GM19023 (cell line): ENCODE measurements around the gene ANO7.

Experiments
- ATAC-seq: cut with Tn5 transposase; IDR thresholded peaks from one replicate; pipeline ENCODE4 v1.9.1; 2021; ENCODE audit warnings: mild to moderate bottlenecking, moderate library complexity; ENCODE audit not compliant: unreplicated experiment

ANO7 gene

DNA sequence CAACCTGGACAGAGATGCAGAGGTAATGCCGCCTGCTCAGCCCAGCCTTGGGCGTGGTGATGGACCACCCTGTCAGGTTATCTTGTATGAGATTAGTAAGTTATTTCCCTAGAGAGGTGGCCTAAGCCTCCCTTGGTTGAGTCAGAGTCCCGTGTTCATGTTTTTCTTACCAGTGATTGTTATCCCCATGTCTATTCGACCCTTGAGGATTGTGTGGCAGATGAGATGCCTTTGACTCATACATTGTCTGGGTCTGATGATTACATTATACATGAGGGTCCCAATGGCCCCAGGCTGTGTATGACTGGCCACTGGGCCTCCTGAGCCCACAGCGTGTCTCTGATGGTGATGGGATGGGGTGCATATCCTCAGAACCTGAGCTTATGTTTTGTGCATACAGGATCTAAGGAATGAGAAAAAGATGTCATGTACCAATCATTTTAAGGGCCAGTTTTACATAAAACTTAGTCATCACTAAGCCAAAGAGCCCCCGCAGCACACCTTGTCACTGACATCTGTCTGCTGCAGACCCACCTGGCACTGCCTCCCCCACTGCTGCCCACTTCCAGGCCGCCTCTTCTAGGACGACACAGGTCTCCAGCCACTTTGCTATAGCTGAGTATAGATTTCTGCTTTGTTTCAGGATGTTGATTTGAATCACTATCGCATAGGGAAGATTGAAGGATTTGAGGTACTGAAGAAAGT is 30.5 kb upstream of the ANO7 start:
- no peak for ATAC-seq

DNA sequence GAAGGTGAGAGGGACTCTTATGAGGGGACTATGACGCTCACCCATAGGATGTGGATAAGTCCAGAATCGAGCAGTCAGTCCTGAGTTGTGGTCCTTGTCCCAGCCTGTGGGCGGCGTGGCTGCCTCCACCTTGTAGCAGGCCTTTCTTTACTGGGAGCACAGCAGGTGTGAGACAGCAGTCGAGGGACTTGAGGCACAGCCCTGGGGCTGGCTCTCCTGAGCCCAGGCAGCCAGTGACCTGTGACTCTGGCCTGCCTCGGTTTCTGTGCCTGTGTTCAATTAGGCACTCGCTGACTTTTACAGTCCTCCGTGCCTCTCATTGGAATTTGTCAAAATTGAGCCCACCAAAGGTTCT is 30.0 kb upstream of the ANO7 start:
- no peak for ATAC-seq

DNA sequence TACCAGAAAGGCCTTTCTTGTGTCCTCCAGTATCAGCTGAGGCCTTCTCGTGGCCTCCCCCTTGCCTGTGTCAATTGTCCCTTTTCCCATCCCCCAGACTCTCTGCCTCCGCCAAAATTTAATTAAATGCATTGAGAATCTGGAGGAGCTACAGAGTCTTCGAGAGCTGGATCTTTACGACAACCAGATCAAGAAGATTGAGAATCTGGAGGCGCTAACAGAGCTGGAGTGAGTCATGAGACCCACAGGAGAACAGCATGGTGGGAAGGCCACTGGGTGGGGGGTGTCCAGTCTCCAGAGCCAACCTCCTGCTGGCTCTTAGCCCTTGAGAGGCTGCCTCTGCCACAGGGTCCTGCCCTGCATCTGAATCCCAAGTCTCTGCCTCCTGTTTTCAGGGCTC is 29.4 kb upstream of the ANO7 start:
- no peak for ATAC-seq

DNA sequence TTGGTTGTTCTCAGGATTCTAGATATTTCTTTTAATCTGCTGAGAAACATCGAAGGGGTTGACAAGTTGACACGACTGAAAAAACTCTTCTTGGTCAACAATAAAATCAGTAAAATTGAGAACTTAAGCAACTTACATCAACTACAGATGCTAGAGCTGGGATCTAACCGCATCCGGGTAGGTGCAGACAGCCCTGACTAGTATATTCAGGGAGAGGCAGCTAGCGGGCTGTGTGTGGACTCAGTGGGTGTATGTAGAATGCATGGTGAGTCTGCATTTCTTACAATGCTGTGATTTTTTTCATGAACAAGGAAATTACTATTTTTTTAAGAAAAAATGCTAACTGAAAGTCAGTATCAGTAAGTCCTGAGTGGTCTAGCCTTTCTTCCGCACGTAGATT is 28.2 kb upstream of the ANO7 start:
- no peak for ATAC-seq

DNA sequence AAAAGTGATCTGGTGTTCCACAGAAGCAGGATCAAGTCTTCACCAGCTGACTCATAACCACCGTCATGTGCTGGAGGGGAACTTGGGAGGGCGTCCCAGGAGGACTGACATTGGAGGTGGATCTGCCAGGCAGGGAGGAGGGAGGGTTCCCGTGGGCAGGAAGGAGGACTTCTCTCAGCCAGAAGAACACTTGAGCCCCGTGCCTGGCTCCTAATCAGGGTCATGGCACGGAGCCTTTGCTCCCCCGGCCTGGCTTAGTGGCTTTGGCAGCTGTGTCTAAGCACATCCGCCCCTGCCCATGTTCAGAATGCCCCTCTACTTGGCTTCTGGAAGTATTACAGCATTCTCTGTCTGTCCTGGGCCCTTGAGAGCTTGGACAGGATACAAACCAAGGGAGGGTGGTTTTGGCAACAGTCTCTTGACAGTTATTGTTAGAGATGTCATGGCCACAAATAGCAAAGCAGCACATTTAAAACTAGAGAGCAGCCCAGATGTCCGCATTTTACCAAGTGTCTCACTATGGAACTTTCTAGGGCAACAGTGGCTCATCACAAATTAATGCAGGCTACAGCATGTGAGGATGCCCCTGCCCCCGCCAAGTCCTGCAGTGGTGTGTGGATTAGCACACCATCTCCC is 26.7 kb upstream of the ANO7 start:
- no peak for ATAC-seq

DNA sequence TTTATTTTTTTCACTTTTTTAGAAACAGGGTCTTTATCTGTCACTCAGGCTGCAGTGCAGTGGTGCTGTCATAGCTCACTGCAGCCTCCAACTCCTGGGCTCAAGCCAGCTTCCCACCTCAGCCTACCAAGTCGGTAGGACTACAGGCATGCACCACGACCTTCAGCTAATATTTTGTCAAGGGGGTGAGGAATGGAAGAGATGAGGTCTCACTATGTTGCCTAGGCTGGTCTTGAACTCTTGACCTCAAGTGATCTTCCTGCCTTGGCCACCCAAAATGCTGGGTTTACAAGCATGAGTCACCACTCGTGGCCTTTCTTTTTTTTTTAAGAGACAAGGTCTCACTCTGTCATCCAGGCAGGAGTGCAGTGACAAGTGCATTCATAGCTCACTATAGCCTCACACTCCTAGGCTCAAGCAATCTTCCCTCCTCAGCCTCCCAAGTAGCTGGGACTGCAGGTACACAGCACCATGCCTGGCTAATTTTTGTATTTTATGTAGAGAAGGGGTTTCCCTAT is 24.8 kb upstream of the ANO7 start:
- no peak for ATAC-seq

DNA sequence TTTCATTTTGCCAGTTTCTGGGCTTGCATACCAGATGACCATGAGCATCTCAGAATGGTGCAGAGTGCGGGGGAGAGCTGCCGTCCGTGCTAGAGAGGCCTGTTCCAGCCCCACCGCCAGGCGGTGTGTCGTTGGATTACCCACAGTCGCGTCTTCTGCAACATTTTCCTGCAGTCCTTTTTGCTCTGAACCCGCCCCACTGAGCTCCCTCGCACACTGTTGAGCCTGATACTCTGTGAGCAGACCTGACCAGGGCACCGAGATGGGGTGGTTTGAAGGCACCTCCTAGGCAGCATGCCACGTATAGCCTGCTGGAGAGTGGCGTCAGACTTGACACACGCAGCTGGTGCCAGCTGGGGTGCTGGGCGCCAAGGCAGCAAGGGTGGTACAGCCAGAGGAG is 20.1 kb upstream of the ANO7 start:
- no peak for ATAC-seq

DNA sequence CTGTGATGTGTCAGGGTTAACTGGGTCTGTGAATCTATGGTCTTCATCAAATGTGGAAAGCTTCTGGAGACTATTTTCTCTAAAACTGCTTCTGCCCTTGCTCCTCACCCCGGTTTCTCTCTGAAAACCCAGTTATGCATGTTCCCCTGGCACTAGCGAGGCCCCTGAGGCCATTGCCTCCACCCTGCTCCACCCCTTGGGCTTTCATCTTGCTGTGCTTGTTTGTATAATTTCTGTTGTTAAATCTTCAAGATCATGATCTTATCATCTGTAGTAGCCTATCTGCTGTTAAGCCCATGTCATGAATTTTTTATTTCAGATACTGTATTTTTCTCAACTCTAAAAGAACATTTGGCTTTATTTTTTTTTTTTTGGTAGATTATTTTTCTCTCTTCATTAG is 14.9 kb upstream of the ANO7 start:
- no peak for ATAC-seq

DNA sequence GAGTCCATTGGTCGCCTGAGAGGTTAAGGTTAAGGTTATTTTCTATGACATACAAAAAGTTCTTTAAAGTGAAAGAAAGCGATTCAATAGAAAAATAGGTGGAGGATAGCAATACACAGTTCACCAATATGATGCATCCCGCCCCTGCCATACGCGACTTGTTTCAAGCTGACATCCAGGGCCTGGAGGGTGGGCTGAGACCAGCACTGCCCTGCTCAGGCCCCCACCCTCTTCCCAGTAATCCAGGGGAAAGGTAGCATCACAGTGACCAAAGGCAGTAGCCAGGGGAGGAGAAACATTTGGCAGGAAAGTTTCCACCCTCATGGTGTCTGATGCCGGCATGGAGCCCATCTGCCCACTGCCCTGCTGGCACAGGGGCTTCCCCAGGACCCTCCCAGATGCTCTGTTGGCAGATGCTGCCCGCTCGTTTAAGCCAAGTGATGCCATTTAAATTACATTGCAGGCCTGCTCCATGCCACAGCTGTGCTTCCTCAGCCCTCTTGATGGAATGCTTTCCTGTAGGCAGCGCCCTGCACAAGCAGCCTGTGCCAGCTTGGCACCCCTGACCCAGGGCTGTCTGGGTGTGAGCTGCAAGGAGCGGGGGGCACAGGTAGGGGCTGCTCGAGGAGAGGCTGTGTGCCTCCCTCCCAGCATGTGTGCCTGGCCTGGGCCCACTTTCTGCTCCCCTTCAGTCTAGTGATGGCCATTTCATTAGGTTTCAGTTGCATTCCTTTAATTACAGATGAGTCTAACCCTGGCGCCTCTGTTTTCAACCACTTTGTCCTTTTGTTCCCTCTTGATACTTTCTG is 10.7 kb upstream of the ANO7 start:
- no peak for ATAC-seq

DNA sequence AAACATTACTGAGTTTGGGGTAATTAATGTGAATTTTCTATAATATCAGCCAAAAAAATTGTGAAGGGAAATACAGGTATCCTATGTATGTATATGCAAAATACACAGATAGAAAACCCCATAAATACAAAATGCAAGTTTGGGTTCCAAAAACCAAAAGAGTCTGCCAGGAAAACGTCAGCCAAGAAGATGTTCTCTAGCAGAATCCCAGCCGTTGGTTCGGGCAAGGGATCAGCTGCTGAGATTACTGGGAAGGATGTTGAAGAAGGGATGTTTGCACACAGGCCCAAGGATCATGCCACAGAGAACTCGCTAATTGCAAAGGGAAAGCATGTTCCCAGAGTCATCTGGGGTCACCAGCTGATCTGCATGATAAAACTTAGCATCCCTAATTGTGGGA is 9.5 kb upstream of the ANO7 start:
- no peak for ATAC-seq

DNA sequence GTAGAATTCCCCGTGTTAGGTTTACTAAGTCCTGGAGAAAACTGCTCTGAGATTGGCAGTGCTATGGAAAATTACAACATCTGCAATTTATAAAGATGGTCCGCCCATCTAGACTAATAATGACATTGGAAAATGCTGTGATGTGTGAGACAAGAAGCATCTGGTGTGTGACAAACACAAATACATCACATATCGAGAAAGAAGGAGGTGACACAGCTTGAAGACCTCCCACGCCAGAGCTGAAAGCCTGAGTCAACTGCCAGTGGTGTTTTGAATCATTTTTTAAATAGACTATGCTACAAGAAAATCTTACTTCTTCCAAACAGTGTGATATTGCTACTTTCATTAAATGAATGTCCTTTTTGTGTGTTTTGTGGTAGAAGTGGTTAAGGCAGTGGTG is 8.6 kb upstream of the ANO7 start:
- ATAC-seq: no peak

DNA sequence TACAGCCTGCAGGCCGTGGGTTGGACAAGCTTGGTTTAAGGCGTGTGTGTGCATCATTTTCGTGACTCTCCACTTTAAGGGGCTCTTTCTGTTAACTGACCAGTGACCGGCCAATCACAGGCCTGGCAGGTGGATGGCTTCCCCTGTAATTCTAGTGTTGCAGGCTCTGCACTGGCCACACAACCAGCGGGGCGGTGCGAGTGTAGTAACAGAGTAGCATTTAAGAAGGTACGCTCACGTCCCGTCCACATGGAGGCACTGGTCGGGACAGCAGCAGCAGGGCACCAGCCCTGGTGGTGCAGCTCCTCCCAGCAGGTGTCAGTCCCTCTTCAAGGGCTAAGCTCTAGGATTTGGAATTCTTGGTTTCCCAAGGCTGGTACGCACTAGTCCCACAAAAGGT is 8.0 kb upstream of the ANO7 start:
- no peak for ATAC-seq

DNA sequence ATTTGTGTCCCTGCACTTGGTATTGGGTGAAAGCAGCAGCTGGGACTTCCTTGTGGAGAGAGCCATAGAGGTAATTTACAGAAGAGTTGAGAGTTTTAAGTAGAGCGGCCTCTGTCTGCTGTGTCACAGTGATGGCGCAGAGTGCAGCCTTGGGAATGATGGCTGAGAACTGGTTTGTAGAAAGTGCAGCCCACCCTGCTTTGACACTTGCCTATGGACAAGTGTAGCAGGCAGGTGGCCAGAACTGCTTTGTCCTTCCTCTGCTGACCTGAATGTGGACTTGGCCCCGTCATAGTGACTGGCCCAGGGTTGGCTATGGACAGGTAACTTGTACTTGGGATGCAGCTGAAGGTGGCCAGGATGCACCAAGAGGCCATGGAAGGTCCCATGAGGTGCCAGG is 6.4 kb upstream of the ANO7 start:
- no peak for ATAC-seq

DNA sequence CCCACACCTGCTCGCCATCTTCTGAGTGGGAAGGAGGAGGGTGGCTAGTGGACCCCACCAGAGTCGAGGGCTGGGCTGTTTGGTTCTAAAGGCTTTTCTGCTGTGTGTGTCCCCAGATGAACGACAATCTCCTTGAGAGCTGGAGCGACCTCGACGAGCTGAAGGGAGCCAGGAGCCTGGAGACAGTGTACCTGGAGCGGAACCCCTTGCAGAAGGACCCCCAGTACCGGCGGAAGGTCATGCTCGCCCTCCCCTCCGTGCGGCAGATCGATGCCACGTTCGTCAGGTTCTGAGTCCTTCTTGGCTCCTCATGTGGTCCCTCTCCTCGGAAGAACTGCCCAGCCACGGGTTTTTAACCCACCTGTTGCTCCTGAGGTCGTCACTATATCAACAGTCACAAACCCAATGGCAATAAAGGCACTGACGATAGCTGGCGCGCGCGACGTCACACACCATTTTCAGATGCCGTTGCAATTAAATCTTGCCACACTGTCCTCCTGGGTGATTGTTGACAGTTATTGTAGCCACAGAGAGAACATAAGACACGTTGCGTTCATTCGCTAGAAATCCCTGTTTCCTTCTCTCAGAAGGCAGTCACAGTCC is 5.8 kb upstream of the ANO7 start:
- ATAC-seq: no peak

DNA sequence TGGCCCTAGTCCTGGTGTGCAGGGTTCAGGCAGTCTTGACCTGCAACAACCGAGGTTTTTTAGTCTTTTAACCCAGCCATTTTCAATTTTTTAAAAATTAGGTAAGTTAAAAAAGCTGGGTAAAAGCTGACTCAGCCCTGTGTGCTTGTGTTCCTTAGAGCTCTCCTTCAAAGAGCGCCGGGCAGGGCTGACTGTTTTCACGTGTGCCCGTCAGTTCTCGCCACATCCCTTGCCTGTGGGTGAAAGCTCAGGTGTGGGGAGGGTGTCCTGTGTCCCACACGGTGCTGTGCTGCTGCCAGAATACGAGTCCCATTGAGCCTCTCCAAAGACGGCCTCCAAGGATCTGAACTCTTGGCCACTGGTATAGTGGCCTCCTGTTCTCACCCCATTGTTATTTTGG is 5.3 kb upstream of the ANO7 start:
- ATAC-seq: no peak

DNA sequence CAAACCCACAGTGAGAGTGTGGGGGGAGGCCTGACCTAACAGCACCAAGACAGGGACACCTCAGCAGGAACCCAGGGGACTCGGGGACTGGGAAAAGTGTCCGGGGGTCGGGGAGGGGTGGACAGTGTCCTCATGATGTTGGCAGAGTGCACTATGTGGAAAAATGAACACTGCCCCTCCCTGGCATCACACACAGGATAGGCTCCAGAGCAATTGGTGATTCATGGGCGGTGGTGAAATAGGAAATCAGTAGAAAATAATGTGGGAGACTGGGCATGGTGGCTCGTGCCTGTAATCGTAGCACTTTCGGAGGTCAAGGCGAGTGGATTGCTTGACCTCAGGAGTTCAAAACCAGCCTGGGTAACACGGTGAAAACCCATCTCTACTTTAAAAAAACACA is 3.6 kb upstream of the ANO7 start:
- no peak for ATAC-seq

DNA sequence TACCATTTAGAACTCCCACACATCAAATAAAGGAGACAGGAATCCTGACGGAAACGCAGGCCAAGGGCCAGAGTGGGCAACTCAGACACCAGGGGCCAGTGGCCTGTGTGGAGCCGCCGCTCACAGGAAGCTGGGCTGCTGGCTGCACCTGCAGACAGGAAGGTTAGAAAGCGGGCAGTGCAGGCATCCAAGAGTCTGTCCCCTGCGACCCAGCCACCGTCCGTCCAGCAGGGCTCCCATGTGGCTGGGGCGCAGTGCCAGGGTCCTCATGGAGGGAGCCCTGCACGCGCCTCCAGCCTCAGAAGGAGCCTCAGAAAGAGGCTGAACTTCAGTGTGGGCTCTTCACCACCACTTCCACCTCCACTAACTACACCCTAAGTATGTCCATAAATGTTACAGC is 2.5 kb upstream of the ANO7 start:
- ATAC-seq: no peak

DNA sequence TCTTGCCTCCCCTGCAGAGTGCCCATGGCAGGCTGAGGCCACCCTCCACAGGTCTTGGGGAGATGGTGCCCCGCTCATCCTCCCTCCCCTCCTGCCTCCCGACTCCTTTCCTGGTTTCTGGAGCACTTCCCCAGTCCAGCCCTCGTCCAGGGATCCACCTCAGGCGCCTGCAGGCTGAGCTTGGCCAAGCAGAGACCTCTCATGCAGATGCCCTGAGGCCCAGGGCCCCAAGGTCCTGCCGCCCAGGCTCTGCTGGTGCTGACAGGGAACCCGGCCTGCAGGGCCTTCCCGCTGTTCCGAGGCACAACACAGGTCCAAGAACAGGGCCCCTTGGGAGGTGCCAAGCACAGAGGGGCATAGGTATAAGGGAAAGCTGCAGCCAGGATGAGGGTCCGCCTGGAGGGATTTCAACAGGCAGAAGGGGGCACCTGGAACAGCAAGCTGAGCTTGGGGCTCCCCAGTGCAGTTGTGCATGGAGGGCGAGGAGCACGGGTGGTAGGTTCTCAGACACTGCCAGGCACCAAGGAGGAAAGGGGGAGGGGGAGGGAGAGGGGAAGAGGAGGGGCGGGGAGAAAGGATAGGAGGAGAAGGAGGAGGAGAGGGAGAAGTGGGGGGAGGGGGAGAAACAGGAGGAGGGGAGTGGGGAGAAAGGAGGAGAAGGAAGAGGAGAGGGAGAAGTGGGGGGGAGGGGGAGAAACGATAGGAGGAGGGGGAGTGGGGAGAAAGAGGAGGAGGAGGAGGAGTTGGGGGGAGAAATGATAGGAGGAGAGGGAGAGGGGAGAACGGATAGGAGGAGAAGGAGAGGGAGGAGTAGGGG is 1.2 kb upstream of the ANO7 start:
- ATAC-seq: no peak

DNA sequence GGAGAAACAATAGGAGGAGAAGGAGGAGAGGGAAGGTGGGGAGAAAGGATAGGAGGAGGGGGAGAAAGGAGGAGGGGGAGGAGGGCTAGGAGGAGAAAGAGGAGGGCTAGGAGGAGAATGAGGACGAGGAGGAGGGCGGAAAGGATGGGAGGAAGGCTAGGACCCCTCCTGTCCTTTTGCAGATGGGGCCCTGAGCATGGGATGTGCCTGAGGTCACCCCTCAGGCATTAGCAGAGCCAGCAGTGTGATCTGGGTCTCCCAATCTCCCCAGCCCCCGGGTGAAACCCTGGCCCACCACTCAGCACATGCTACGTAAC is 601 bp upstream of the ANO7 start:
- ATAC-seq: no peak

DNA sequence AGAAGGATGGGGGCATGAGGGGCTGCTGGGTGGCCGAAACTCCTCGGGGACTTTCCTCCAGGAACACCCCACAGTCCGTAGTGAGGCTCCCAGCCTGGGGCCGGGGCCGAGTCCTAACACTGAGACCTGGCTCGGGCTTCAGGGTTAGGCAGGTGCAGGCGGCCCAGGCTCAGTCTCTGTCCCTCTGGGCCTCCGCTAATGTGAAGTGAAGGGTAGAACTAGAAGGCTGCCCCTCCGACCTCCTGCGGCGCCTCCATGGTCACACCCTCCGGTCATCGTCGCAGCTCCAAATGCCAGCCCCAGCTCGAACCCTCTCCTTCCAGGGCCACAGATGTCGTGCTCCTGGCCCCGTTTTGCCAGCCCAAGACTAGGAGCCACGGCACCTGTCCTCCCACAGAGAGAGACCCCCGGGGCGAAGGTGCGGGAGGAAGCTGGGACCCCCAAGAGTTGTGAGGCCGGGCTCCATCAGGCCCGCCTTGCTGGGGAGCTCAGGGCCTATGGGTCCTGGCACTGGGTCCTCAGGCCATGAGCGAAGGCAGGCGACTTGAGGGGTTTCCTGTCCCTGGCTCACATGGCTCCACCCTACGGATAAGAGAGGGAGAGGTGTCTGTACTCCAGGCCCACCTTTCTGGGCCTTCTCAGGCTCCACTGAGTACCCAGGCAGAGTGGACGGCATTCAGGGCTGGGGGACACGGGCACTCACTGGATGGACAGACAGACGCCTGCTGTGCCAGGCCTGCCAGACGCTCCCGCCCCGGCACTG is 797 bp downstream of the ANO7 start:
- no peak for ATAC-seq
